Measurements from ENCODE around the gene SUCLG1. TPM values are rescaled to one million over a fixed set of nuclear protein-coding genes. Genes with fewer than 3 reads are reported as not detected.

SUCLG1 gene
- total RNA-seq, 2 experiments from 2014 or later, result 70.3 to 70.4 TPM

GRCh38 chr2:84459944-84460429 lies 907 bp upstream of the SUCLG1 start:
- DNase-seq, result no peak
- Mint-ChIP-seq H3K36me3 (peaks cover 1% of the 10 kb centered on the region), H3K4me3 (peak overlapping the region; percentile 98), H3K9me3 (no peaks in the 10 kb centered on the region), H3K4me1 (ENCODE audit: low read depth) (peaks cover 34% of the 10 kb centered on the region), H3K27me3 (no peaks in the 10 kb centered on the region), H3K27ac (no peak overlapping the region)
- ChIA-PET POLR2A (interaction anchor here (0.6 to 1.7 kb wide), 2 partner anchors 13 to 551 kb away, joined by 3 to 7 read pairs; no protein-coding TSS in a partner anchor), CTCF (interaction anchor here (0.9 to 1.6 kb wide), 2 partner anchors 281 to 466 kb away, joined by 3 to 11 read pairs; no protein-coding TSS in a partner anchor)
- intact Hi-C loops (cut with micrococcal nuclease), result loop anchor here (1.0 to 2.0 kb wide), 3 partner anchors 21 to 465 kb away; partner anchors contain the start of gene DNAH6

DNA sequence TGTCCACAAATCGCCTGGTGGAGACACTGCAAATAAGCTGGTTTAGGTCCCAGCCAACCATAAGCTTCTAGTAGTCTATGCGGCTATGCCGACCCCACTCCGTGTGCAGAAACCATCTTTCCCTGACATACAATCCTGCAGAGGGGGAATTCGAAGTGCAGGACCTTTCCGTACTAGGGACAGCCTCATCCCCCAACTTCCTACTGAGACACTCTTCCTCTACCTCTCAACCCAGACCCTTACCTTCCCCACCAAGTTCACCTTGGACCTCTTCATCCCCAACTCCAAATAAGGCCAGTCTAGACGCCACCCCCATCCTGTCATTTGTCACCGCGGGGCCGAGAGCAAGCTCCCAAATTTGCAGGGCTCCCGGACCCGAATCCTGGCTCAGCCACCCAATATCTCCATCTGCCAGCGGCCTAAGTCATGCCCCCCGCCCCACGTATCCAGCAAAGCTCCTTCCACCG lies 496 bp downstream of the SUCLG1 start:
- H3K4me3 Mint-ChIP-seq, result peak overlapping the region; percentile 98
- ChIA-PET POLR2A (interaction anchor here (0.6 to 1.7 kb wide), 2 partner anchors 11 to 465 kb away, joined by 4 to 7 read pairs; no protein-coding TSS in a partner anchor), CTCF (interaction anchor here (1.6 kb wide), 1 partner anchor 467 kb away, joined by 11 read pairs; no protein-coding TSS in a partner anchor)
- peaks cover 41% of the 10 kb centered on the region for H3K4me1 Mint-ChIP-seq (ENCODE audit: low read depth)
- DNase-seq, result peak; percentile 39
- H3K9me3 Mint-ChIP-seq, result no peaks in the 10 kb centered on the region
- H3K27me3 Mint-ChIP-seq, result no peaks in the 10 kb centered on the region
- H3K36me3 Mint-ChIP-seq, result peaks cover 1% of the 10 kb centered on the region
- H3K27ac Mint-ChIP-seq, result peak overlapping the region; percentile 90
- intact Hi-C loops (cut with micrococcal nuclease), result loop anchor here (1.0 to 2.0 kb wide), 3 partner anchors 23 to 467 kb away; partner anchors contain the start of gene DNAH6

GRCh38 chr2:84457686-84458085 lies 1.4 kb downstream of the SUCLG1 start:
- H3K9me3 Mint-ChIP-seq, result no peaks in the 10 kb centered on the region
- ChIA-PET CTCF (no interaction called here), POLR2A (no interaction called here)
- peaks cover 1% of the 10 kb centered on the region for H3K36me3 Mint-ChIP-seq
- intact Hi-C loops (cut with micrococcal nuclease), result loop anchor here (2.0 kb wide), 1 partner anchor 59 kb away; the partner anchor contains the start of gene DNAH6
- peaks cover 44% of the 10 kb centered on the region for H3K4me1 Mint-ChIP-seq (ENCODE audit: low read depth)
- H3K27ac Mint-ChIP-seq, result no peak overlapping the region
- no peaks in the 10 kb centered on the region for H3K27me3 Mint-ChIP-seq
- H3K4me3 Mint-ChIP-seq, result peak overlapping the region; percentile 98
- DNase-seq, result no peak

DNA sequence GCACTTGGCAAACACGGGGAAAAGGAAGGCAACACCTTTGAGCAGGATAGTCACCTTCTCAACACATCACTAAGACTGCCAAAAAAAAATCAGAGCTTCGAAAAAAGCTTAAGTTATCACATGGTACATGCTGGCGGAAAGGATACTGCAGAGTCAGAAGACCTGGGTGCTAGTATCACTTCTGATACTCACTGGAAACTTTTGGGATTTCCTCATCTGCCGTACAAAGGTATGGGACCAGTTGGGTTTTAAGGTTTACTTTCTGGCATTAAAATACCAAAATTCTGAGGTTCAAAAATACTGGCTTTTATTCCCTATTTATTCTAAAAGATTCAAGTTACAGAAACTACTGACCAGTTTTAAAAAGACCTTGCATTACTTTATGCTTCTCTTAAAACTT lies 2.9 kb downstream of the SUCLG1 start:
- peaks cover 56% of the 10 kb centered on the region for H3K4me1 Mint-ChIP-seq (ENCODE audit: low read depth)
- no peaks in the 10 kb centered on the region for H3K9me3 Mint-ChIP-seq
- DNase-seq, result no peak
- ChIA-PET CTCF (no interaction called here), POLR2A (no interaction called here)
- no peaks in the 10 kb centered on the region for H3K27me3 Mint-ChIP-seq
- no peak overlapping the region for H3K27ac Mint-ChIP-seq
- intact Hi-C loops (cut with micrococcal nuclease), result no loop called here
- peaks cover 1% of the 10 kb centered on the region for H3K36me3 Mint-ChIP-seq
- H3K4me3 Mint-ChIP-seq, result no peak overlapping the region

DNA sequence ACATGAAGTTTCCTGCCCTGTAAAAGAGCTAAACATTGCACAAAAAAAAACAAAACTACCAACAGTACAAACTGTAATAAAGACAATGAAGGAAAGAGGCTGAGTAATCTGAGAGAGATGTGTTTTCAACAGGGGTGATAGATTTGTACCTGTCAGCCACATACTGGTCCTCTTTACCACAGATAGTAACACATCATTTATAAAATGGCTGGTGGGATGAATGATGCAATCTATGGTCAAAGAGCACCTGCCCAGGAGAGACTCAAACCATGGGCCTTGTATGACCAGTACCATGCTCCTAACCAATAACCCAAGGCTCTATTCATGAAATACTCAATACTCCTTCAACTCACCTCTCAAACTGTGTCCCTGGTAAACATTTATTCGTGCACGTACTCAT lies 4.5 kb downstream of the SUCLG1 start:
- H3K36me3 Mint-ChIP-seq, result peaks cover 1% of the 10 kb centered on the region
- H3K27ac Mint-ChIP-seq, result no peak overlapping the region
- no peak overlapping the region for H3K4me3 Mint-ChIP-seq
- POLR2A ChIA-PET, result no interaction called here
- no peaks in the 10 kb centered on the region for H3K9me3 Mint-ChIP-seq
- peaks cover 58% of the 10 kb centered on the region for H3K4me1 Mint-ChIP-seq (ENCODE audit: low read depth)
- CTCF ChIA-PET, result no interaction called here
- intact Hi-C loops (cut with micrococcal nuclease), result no loop called here
- no peak for DNase-seq
- H3K27me3 Mint-ChIP-seq, result no peaks in the 10 kb centered on the region

DNA sequence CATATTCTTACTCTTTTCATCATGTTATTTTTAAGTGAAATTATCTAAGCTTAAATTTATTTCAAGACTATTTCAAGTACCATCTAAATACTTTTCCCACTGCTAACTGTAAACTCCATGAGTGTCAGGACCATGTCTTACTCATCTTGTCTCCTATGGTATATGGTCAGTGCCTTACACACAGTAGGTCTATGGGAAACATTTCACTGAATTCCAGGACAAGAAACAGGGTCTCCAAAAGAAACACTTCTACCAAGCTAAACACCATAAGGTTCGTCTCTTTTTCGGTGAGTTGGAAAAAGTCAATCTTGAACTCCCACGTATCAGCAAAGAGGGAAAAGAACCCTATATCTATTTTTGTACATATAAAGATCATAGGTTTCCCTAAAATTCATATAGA lies 6.5 kb downstream of the SUCLG1 start:
- ChIA-PET POLR2A (interaction anchor here (0.5 kb wide), 1 partner anchor 538 kb away, joined by 3 read pairs; no protein-coding TSS in a partner anchor), CTCF (no interaction called here)
- intact Hi-C loops (cut with micrococcal nuclease), result no loop called here
- no peak overlapping the region for H3K4me3 Mint-ChIP-seq
- H3K27ac Mint-ChIP-seq, result no peak overlapping the region
- peaks cover 1% of the 10 kb centered on the region for H3K36me3 Mint-ChIP-seq
- no peaks in the 10 kb centered on the region for H3K27me3 Mint-ChIP-seq
- H3K4me1 Mint-ChIP-seq (ENCODE audit: low read depth), result peaks cover 46% of the 10 kb centered on the region
- no peak for DNase-seq
- H3K9me3 Mint-ChIP-seq, result no peaks in the 10 kb centered on the region

GRCh38 chr2:84451579-84451978 lies 7.5 kb downstream of the SUCLG1 start:
- no peak overlapping the region for H3K27ac Mint-ChIP-seq
- no peaks in the 10 kb centered on the region for H3K9me3 Mint-ChIP-seq
- intact Hi-C loops (cut with micrococcal nuclease), result no loop called here
- ChIA-PET POLR2A (no interaction called here), CTCF (no interaction called here)
- H3K4me1 Mint-ChIP-seq (ENCODE audit: low read depth), result peaks cover 35% of the 10 kb centered on the region
- no peak overlapping the region for H3K4me3 Mint-ChIP-seq
- DNase-seq, result no peak
- H3K27me3 Mint-ChIP-seq, result no peaks in the 10 kb centered on the region
- H3K36me3 Mint-ChIP-seq, result peaks cover 1% of the 10 kb centered on the region

DNA sequence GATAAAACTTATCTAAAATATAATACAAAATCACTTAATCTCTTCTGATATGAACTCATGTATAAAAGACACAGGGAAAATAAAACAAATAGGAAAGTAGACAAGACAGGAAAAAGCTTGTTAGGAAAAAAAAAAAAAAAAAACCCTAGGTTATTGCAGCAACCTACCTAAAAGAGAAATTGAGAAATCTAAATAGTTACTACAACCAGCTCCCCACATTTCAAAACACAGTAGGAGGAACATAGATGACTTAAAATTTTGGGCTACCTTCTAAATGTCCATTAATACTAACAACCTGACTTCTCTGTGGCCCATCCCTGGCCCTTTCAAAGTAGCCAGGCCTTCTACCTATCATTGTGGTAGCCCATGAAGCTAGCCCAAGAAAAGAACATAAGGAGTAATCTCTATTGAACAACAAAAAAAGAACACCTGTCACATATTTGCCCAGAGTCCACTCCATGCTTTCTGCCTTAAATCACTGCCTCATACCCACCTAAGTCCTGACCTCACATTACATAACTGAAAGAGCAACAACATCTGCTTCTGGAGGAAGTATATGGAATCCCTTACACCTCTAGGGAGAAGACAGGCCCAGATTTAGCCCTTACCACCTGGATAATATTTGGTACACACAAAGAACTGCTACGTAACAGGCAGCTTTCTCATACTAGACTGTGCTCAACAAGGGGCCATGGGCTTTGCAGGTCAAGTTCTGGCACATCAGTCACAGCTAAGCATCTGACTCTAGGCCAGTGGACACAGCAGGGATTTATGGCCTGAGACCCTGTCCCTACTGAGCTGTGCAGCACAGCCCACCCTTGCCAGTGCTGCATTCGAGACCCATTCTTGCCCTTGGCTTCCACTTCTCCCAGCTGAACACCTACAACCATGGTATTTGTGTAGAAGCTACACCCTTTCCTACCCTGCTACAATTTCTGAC lies 8.5 kb downstream of the SUCLG1 start:
- intact Hi-C loops (cut with micrococcal nuclease), result no loop called here
- Mint-ChIP-seq H3K27ac (no peak overlapping the region), H3K4me3 (no peak overlapping the region), H3K27me3 (no peaks in the 10 kb centered on the region), H3K36me3 (peaks cover 2% of the 10 kb centered on the region), H3K4me1 (ENCODE audit: low read depth) (peaks cover 30% of the 10 kb centered on the region), H3K9me3 (no peaks in the 10 kb centered on the region)
- ChIA-PET POLR2A (no interaction called here), CTCF (interaction anchor here (0.6 kb wide), 1 partner anchor 473 kb away, joined by 3 read pairs; no protein-coding TSS in a partner anchor)
- no peak for DNase-seq

DNA sequence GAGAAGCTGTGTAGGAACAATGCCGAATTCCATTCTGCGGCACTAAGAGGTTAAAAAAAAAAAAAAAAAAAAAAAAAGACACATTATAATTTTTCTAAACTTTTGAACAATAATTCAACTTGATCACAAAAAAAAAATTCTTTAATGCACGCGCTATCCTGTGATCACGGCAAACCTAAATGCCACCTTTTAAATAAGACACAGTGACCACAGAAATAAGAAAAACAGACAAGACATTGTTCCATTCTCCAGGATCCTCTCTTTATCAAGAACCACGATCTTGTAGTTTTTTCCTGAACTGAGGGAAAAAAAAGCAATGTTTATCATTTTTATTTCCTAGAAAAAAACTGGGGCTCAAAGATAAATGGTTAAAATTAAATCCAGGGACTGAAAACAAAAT lies 9.4 kb downstream of the SUCLG1 start:
- H3K4me3 Mint-ChIP-seq, result no peak overlapping the region
- ChIA-PET POLR2A (interaction anchor here (0.7 kb wide), 1 partner anchor 60 kb away, joined by 3 read pairs; no protein-coding TSS in a partner anchor), CTCF (no interaction called here)
- no peaks in the 10 kb centered on the region for H3K9me3 Mint-ChIP-seq
- peaks cover 28% of the 10 kb centered on the region for H3K4me1 Mint-ChIP-seq (ENCODE audit: low read depth)
- H3K27ac Mint-ChIP-seq, result no peak overlapping the region
- intact Hi-C loops (cut with micrococcal nuclease), result no loop called here
- no peaks in the 10 kb centered on the region for H3K27me3 Mint-ChIP-seq
- peaks cover 6% of the 10 kb centered on the region for H3K36me3 Mint-ChIP-seq
- no peak for DNase-seq

DNA sequence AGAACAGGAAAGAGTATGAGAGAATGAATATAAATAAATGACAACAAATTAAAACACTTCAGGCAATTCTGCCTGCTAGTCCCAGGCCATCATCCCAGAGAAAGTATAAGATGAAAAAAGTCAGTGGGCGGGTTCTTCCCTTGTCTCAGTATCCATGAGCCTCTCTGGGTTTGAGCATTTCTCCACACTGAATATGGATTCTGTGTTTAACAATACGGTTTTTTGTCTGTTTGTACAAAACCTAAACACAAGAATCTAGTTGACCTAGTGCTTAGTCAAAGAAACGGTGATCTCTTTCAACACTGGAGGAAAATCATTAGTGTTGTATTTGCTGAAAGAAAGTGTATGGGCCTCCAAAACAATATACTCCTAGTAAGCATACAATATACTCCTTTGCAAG lies 10.0 kb downstream of the SUCLG1 start:
- POLR2A ChIA-PET, result interaction anchor here (0.7 kb wide), 1 partner anchor 61 kb away, joined by 3 read pairs; no protein-coding TSS in a partner anchor
- H3K36me3 Mint-ChIP-seq, result peaks cover 6% of the 10 kb centered on the region
- CTCF ChIA-PET, result no interaction called here
- intact Hi-C loops (cut with micrococcal nuclease), result no loop called here
- no peak overlapping the region for H3K4me3 Mint-ChIP-seq
- DNase-seq, result no peak
- H3K27ac Mint-ChIP-seq, result no peak overlapping the region
- H3K9me3 Mint-ChIP-seq, result no peaks in the 10 kb centered on the region
- peaks cover 23% of the 10 kb centered on the region for H3K4me1 Mint-ChIP-seq (ENCODE audit: low read depth)
- H3K27me3 Mint-ChIP-seq, result no peaks in the 10 kb centered on the region

GRCh38 chr2:84443477-84443876 lies 15.6 kb downstream of the SUCLG1 start:
- CTCF ChIA-PET, result no interaction called here
- POLR2A ChIA-PET, result no interaction called here

GRCh38 chr2:84442888-84443287 lies 16.2 kb downstream of the SUCLG1 start:
- no peaks in the 10 kb centered on the region for H3K27me3 Mint-ChIP-seq
- ChIA-PET POLR2A (no interaction called here), CTCF (no interaction called here)
- H3K9me3 Mint-ChIP-seq, result no peaks in the 10 kb centered on the region
- H3K27ac Mint-ChIP-seq, result no peak overlapping the region
- DNase-seq, result no peak
- H3K4me1 Mint-ChIP-seq (ENCODE audit: low read depth), result peaks cover 18% of the 10 kb centered on the region
- H3K36me3 Mint-ChIP-seq, result peaks cover 42% of the 10 kb centered on the region
- intact Hi-C loops (cut with micrococcal nuclease), result no loop called here
- H3K4me3 Mint-ChIP-seq, result no peak overlapping the region

More at GRCh38 chr2:84443477-84443876, 15.6 kb downstream of the SUCLG1 start:
- no peaks in the 10 kb centered on the region for H3K27me3 Mint-ChIP-seq
- H3K9me3 Mint-ChIP-seq, result no peaks in the 10 kb centered on the region
- intact Hi-C loops (cut with micrococcal nuclease), result no loop called here
- no peak overlapping the region for H3K4me3 Mint-ChIP-seq
- no peak for DNase-seq
- H3K4me1 Mint-ChIP-seq (ENCODE audit: low read depth), result peaks cover 14% of the 10 kb centered on the region
- H3K27ac Mint-ChIP-seq, result no peak overlapping the region
- peaks cover 42% of the 10 kb centered on the region for H3K36me3 Mint-ChIP-seq
